Left lung (tissue), 10 donors: ENCODE measurements around the gene TRERF1. TPM values are rescaled to one million over a fixed set of nuclear protein-coding genes. Genes with fewer than 3 reads are reported as not detected.

ENCODE experiments used
- ATAC-seq: fragments of 200-7000 bp; cut with Tn5 transposase; one replicate; pipeline ENCODE4 v1.9.1; 2020; ENCODE audit warnings: moderate library complexity
- DNase-seq, 4 donors: peaks; one replicate each; pipeline ENCODE4 v3.0.0-alpha.2; 2013 to 2020
- H3K27ac ChIP-seq, 2 donors: fragments of 200-600 bp; sonication (generic) in 1 of 2; one replicate each; pipeline versions ENCODE4 v1.5.0 to v1.8.0; 2020 to 2021
- H3K27me3 ChIP-seq, 2 donors: fragments of 200-600 bp; sonication (generic) in 1 of 2; one replicate each; pipeline versions ENCODE4 v1.5.0 to v1.8.0; 2020 to 2021
- H3K36me3 ChIP-seq, 2 donors: fragments of 200-600 bp; sonication (generic) in 1 of 2; one replicate each; pipeline versions ENCODE4 v1.5.0 to v1.8.0; 2020 to 2021
- H3K4me1 ChIP-seq, 2 donors: fragments of 200-600 bp; one replicate each; pipeline ENCODE4 v1.8.0; 2021
- H3K4me3 ChIP-seq, 2 donors: fragments of 200-600 bp; sonication (generic) in 1 of 2; one replicate each; pipeline versions ENCODE4 v1.5.0 to v1.8.0; 2020 to 2021; ENCODE audit warnings: mild to moderate bottlenecking in 1 of 2
- H3K9me3 ChIP-seq, 2 donors: fragments of 200-600 bp; sonication (generic) in 1 of 2; one replicate each; pipeline versions ENCODE4 v1.5.0 to v1.8.0; 2020 to 2021
- intact Hi-C, 2 donors: fragments of 100-400 bp; cut with DNase I; formaldehyde crosslinking; loops; one replicate each; pipeline versions ENCODE4 v1.11.2 to v1.14.2; 2022
- polyA plus RNA-seq, 6 donors: library from polyadenylated mRNA; unstranded; fragments of 120-200 nt; gene quantifications; one replicate each; pipeline ENCODE4 v1.2.1, GENCODE V29; 2013; ENCODE audit not compliant: insufficient read length in 6 of 6
- total RNA-seq, 2 donors: library from RNA; stranded (reverse); fragmentation: NEBNext Ultra II Directional; extraction: Animal tissue kit (Norgen Biotek cat#: 25700); gene quantifications; one replicate each; pipeline ENCODE4 v1.2.1, GENCODE V29; 2021
- TF ChIP-seq, protein P1 (sequence below), 2 donors: fragments of 200-600 bp; sonication (generic) in 1 of 2; IDR thresholded peaks; one replicate each; pipeline versions ENCODE4 v1.5.0 to v1.8.0; 2021; ENCODE audit warnings: antibody characterized with exemption in 2 of 2
- donor health status: DM: no; HTN: yes; CAD: no.
- donor health status: DM: no; HTN: no; CAD: no.

Gene TRERF1
- total and polyA plus RNA-seq, 8 donors, result 3.7 to 24.9 (median 20.7) TPM

DNA sequence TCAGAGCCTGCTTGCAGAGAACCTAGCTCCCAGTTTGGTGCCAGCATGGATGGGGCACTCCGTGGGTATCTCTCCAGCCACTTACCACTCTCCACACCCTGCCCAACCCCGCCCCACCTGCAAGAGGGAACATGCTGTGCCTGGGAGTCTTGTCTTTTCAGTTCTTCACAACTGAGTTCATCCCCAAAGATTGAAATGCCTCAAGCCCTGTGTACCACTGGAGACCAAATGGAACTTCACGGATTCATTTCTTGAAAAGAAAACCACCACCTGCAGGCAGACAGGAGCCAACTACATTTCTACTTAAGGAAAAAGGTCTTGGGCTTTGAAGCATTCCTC is 50.1 kb downstream of the TRERF1 start:
- Histone ChIP-seq H3K27ac (no peak overlapping the region), H3K27me3 (no peaks in the 10 kb centered on the region), H3K9me3 (no peaks in the 10 kb centered on the region), H3K4me3 (no peak overlapping the region), H3K36me3 (no peaks in the 10 kb centered on the region), H3K4me1 (peaks cover 4 to 49% of the 10 kb centered on the region in 2 donors)
- no peak for DNase-seq
- ATAC-seq, result no peak
- TF ChIP-seq, protein P1, sequence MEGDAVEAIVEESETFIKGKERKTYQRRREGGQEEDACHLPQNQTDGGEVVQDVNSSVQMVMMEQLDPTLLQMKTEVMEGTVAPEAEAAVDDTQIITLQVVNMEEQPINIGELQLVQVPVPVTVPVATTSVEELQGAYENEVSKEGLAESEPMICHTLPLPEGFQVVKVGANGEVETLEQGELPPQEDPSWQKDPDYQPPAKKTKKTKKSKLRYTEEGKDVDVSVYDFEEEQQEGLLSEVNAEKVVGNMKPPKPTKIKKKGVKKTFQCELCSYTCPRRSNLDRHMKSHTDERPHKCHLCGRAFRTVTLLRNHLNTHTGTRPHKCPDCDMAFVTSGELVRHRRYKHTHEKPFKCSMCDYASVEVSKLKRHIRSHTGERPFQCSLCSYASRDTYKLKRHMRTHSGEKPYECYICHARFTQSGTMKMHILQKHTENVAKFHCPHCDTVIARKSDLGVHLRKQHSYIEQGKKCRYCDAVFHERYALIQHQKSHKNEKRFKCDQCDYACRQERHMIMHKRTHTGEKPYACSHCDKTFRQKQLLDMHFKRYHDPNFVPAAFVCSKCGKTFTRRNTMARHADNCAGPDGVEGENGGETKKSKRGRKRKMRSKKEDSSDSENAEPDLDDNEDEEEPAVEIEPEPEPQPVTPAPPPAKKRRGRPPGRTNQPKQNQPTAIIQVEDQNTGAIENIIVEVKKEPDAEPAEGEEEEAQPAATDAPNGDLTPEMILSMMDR (IDR thresholded peaks at IDR 0.05), result no peak
- intact Hi-C loops, result no loop called here

GRCh38 chr6:42400886-42401612 is 50.7 kb downstream of the TRERF1 start:
- no peaks in the 10 kb centered on the region for H3K27me3 ChIP-seq
- H3K4me3 ChIP-seq, result no peak overlapping the region
- intact Hi-C loops, result no loop called here
- no peak overlapping the region for H3K27ac ChIP-seq
- no peaks in the 10 kb centered on the region for H3K9me3 ChIP-seq
- no peaks in the 10 kb centered on the region for H3K36me3 ChIP-seq
- no peak for DNase-seq
- peaks cover 4 to 46% of the 10 kb centered on the region in 2 donors for H3K4me1 ChIP-seq
- no peak for ATAC-seq
- TF ChIP-seq, protein P1 (IDR thresholded peaks at IDR 0.05), result no peak

DNA sequence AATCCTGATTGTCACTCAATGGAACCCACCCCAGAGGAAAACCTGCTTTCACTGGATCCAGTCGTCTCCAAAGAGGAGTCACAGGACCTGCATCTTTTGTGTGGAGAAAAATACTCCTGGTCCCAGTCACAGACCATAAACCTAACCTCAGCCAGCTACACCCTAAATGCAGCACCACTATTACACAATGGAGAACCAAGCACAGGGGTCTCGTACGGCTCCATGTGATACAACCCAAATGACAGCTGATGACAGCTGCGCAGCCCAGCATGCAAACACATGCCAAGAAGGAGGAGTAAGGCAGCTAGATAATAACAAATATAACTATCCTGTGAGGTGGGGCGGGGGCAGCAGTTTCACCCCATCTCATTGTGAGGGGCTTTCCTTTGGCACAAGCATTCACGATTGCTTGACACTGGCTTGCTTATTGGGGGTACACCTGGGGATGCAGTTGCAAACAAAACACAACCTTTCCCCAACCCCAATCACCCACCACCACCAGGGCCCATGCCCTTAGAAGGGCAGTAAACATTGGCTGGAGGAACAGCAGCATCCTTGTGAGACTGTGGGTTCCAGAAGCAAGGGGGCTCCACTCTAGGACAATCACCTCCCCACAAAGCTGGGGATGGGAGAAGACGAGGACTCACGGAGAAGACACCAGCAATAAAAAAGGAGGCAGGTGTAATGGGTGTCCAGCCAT is 51.5 kb downstream of the TRERF1 start:
- peaks cover 4 to 43% of the 10 kb centered on the region in 2 donors for H3K4me1 ChIP-seq
- no peak for ATAC-seq
- H3K9me3 ChIP-seq, result no peaks in the 10 kb centered on the region
- no peaks in the 10 kb centered on the region for H3K36me3 ChIP-seq
- DNase-seq, result peak in 1 of 4 donors; percentile 39
- intact Hi-C loops, result no loop called here
- TF ChIP-seq, protein P1 (IDR thresholded peaks at IDR 0.05), result no peak
- no peak overlapping the region for H3K27ac ChIP-seq
- no peak overlapping the region for H3K4me3 ChIP-seq
- no peaks in the 10 kb centered on the region for H3K27me3 ChIP-seq

DNA sequence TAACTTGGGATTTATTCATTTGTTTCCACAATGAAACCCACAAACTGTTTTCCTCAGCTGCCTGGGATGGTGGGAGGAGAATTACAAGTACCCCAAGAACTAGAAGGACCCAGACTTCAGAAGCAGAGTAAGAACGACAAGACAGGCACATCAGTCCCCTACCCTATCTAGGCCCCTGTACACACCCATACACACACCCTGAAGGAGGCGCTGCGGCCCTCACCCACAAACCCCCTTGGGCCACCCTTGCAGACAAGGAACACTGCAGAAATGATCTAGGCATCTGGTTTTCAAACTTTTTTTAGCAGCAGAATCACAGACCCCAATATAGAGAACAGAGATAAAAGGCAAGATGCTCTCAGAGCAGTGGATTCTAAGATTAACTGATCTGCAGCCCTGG is 55.0 kb downstream of the TRERF1 start:
- H3K27me3 ChIP-seq, result no peaks in the 10 kb centered on the region
- no peak for ATAC-seq
- DNase-seq, result no peak
- peaks cover 0 to 30% of the 10 kb centered on the region in 2 donors for H3K4me1 ChIP-seq
- no peak overlapping the region for H3K4me3 ChIP-seq
- H3K9me3 ChIP-seq, result no peaks in the 10 kb centered on the region
- intact Hi-C loops, result no loop called here
- H3K27ac ChIP-seq, result no peak overlapping the region
- H3K36me3 ChIP-seq, result no peaks in the 10 kb centered on the region
- TF ChIP-seq, protein P1 (IDR thresholded peaks at IDR 0.05), result no peak

- intact Hi-C loops, result no loop called here
- ATAC-seq, result peak; percentile 73
- DNase-seq, result peak in 2 of 4 donors; percentile 50 to 84
Observed at GRCh38 chr6:42394881-42395620, 56.7 kb downstream of the TRERF1 start.

More at GRCh38 chr6:42394881-42395620, 56.7 kb downstream of the TRERF1 start:
- H3K4me3 ChIP-seq, result no peak overlapping the region
- TF ChIP-seq, protein P1 (IDR thresholded peaks at IDR 0.05), result no peak
- no peaks in the 10 kb centered on the region for H3K9me3 ChIP-seq
- no peaks in the 10 kb centered on the region for H3K27me3 ChIP-seq
- no peaks in the 10 kb centered on the region for H3K36me3 ChIP-seq
- peak overlapping the region in 1 of 2 donors; percentile 71 for H3K27ac ChIP-seq
- H3K4me1 ChIP-seq, result peaks cover 0 to 28% of the 10 kb centered on the region in 2 donors
